Nephron (organoid): ENCODE measurements around the gene CUL9.

ENCODE experiments used
- H3K27ac Mint-ChIP-seq, 3 experiments: 2 replicates each; pipeline ENCODE4 v1.8.0; 2020; ENCODE audit warnings: mixed read lengths in 3 of 3, mild to moderate bottlenecking in 2 of 3, moderate library complexity in 1 of 3
- H3K27me3 Mint-ChIP-seq: 2 replicates; pipeline ENCODE4 v1.8.0; 2021; ENCODE audit warnings: low read depth, mild to moderate bottlenecking, moderate library complexity, mixed read lengths
- H3K36me3 Mint-ChIP-seq: 2 replicates; pipeline ENCODE4 v1.8.0; 2020; ENCODE audit warnings: low read depth, mixed read lengths
- H3K4me1 Mint-ChIP-seq: 2 replicates; pipeline ENCODE4 v1.8.0; 2020; ENCODE audit warnings: mixed read lengths
- H3K4me3 Mint-ChIP-seq, 3 experiments: 2 replicates each; pipeline ENCODE4 v1.8.0; 2020; ENCODE audit warnings: mild to moderate bottlenecking in 3 of 3, mixed read lengths in 3 of 3, moderate library complexity in 2 of 3
- H3K9me3 Mint-ChIP-seq: 2 replicates; pipeline ENCODE4 v1.8.0; 2020; ENCODE audit warnings: mixed read lengths
- TF ChIP-seq, protein P1 (sequence below), 3 experiments: fragments of 200-600 bp; sonication (generic); IDR thresholded peaks; one replicate each; pipeline ENCODE4 v1.5.0; 2021; ENCODE audit warnings: antibody characterized with exemption in 3 of 3; ENCODE audit not compliant: unreplicated experiment in 3 of 3

The CUL9 gene

DNA sequence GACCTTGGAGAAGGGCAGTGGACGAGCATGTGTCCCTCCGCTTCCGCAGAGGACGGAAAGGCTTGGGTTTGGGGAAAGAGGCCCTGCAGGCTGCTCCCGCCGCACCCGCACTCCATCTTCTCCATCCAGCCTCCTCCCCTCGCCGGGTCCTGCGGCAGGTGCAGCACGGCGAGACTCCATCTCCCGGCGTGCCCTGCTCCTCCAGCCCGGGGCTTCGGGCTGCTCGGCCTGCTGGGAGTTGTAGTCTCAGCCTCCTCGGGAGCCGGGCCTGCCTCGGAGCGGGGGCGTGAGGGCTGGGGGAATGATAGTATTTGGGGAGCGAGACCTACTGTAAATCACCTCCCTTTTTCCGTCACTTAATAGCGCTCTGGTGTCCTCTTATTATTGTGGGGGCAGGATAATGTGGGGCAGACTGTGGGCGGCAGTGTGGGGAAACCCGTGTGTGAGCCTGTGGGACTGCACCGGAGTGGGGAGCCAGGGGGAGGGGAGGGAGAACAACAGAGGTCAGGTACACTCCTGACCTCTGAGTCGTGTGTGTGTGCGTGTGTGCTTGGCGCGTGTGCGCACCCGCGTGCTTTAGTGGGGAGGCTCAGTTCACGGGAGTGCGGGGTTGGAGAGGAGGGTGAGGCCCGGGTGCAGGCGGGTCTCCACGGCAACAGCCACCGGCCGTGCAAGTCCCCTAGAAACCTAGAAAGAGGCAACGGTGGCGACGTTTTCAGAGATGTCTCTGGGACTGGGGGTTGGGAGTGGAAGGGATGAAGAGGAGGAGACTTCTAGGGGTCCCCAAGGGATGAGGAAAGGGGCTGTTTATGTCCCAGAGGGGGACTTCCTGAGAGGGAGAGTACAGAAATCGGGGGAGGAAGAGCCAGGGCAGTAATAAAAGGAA is 65.4 kb downstream of the CUL9 start:
- H3K27me3 Mint-ChIP-seq: peaks cover 21% of the 10 kb centered on the region
- peak overlapping the region; percentile 80 to 88 (median 86) for H3K4me3 Mint-ChIP-seq
- no peaks in the 10 kb centered on the region for H3K36me3 Mint-ChIP-seq
- H3K9me3 Mint-ChIP-seq: no peaks in the 10 kb centered on the region
- peak overlapping the region; percentile 32 to 79 (median 41) for H3K27ac Mint-ChIP-seq
- peaks cover 25% of the 10 kb centered on the region for H3K4me1 Mint-ChIP-seq
- TF ChIP-seq, protein P1, sequence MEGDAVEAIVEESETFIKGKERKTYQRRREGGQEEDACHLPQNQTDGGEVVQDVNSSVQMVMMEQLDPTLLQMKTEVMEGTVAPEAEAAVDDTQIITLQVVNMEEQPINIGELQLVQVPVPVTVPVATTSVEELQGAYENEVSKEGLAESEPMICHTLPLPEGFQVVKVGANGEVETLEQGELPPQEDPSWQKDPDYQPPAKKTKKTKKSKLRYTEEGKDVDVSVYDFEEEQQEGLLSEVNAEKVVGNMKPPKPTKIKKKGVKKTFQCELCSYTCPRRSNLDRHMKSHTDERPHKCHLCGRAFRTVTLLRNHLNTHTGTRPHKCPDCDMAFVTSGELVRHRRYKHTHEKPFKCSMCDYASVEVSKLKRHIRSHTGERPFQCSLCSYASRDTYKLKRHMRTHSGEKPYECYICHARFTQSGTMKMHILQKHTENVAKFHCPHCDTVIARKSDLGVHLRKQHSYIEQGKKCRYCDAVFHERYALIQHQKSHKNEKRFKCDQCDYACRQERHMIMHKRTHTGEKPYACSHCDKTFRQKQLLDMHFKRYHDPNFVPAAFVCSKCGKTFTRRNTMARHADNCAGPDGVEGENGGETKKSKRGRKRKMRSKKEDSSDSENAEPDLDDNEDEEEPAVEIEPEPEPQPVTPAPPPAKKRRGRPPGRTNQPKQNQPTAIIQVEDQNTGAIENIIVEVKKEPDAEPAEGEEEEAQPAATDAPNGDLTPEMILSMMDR (IDR thresholded peaks at IDR 0.05; ENCODE audit: unreplicated experiment in 3 of 3): no peak

DNA sequence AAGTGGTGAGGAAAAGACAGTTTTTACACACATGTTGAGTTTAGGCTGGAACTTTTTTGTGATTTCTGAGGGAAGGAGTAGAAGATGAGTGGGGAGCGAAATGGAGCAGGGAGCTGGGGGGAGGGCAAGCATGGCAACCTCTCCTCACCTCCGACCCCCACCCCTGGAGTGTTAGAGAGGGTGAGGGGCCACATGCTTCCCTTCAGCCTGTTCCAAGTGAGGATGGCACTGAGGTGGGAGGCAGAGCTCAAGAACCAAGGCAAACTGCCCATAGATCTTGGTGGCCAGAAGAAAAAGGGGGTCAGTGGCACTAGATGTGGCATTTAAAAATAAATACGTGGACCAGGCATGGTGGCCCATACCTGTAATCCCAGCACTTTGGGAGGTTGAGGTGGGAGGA is 66.1 kb downstream of the CUL9 start:
- TF ChIP-seq, protein P1 (IDR thresholded peaks at IDR 0.05; ENCODE audit: unreplicated experiment in 3 of 3): no peak
- Mint-ChIP-seq H3K27ac (peak overlapping the region in 2 of 3 experiments; percentile 32 to 41), H3K9me3 (no peaks in the 10 kb centered on the region), H3K27me3 (peaks cover 24% of the 10 kb centered on the region), H3K4me1 (peaks cover 25% of the 10 kb centered on the region), H3K36me3 (no peaks in the 10 kb centered on the region), H3K4me3 (peak overlapping the region; percentile 80 to 88 (median 86))

DNA sequence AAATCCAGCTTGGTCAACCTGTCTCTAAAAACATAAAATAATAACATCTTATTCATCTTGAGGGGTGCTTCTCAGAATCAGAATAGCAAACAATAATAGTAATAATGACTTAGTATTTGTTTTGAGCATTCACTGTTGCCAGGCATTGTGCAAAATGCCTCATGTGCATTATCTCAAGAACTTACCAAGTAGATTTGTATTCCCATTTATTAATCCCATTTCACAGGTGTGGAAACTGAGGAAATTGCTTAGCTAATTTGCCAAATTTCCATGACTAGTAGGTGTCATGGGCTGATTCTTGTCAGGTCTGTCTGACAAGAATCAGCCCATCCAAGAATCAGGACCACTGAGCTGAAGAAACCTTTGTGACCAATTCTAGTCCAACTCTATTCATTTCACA is 66.8 kb downstream of the CUL9 start:
- TF ChIP-seq, protein P1 (IDR thresholded peaks at IDR 0.05; ENCODE audit: unreplicated experiment in 3 of 3): no peak

DNA sequence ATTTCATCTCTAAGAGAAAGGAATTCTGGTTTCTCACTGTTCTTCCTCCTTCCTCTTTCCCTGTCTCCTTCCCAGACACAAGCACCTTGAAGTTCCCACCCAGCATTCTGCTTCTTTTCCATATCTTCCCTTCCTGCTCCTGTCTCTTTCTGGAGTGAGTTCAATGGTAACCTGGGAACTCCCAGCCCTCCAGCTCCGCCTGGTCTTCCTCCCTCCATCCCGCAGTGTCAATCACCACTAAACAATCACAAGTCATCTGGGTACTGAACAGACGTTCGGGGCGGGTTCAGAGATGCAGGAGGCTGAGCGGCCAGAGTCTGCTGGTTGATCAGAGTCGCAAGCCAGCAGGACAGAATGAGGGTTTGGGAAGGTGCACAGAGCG is 69.0 kb downstream of the CUL9 start:
- H3K36me3 Mint-ChIP-seq: no peaks in the 10 kb centered on the region
- H3K9me3 Mint-ChIP-seq: no peaks in the 10 kb centered on the region
- peaks cover 25% of the 10 kb centered on the region for H3K4me1 Mint-ChIP-seq
- H3K27ac Mint-ChIP-seq: peak overlapping the region in 2 of 3 experiments; percentile 13 to 56
- peak overlapping the region; percentile 11 to 47 (median 13) for H3K4me3 Mint-ChIP-seq
- H3K27me3 Mint-ChIP-seq: peaks cover 34% of the 10 kb centered on the region
- TF ChIP-seq, protein P1 (IDR thresholded peaks at IDR 0.05; ENCODE audit: unreplicated experiment in 3 of 3): no peak

More for the DNA sequence above, 66.8 kb downstream of the CUL9 start:
- no peaks in the 10 kb centered on the region for H3K36me3 Mint-ChIP-seq
- no peak overlapping the region for H3K27ac Mint-ChIP-seq
- peaks cover 26% of the 10 kb centered on the region for H3K27me3 Mint-ChIP-seq
- H3K4me1 Mint-ChIP-seq: peaks cover 25% of the 10 kb centered on the region
- no peak overlapping the region for H3K4me3 Mint-ChIP-seq
- no peaks in the 10 kb centered on the region for H3K9me3 Mint-ChIP-seq

DNA sequence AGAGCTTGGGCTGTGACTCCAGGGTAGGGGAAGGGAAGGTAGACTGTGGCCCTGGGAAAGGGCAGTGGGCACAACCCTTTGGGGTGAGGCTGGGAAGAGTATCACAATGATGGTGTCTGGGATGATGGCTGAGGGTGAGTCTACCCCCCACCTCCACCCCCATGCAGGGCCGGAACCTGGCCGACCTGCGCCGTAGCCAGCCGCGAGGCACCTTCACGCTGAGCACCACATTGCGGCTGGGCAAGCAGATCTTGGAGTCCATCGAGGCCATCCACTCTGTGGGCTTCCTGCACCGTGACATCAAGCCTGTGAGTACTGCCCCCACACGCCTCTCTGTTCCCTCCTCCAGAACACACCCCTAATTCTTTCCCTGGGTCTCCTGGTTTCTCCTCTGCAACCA is 71.4 kb downstream of the CUL9 start:
- TF ChIP-seq, protein P1 (IDR thresholded peaks at IDR 0.05; ENCODE audit: unreplicated experiment in 3 of 3): no peak
- H3K9me3 Mint-ChIP-seq: no peaks in the 10 kb centered on the region
- peaks cover 39% of the 10 kb centered on the region for H3K27me3 Mint-ChIP-seq
- H3K36me3 Mint-ChIP-seq: no peaks in the 10 kb centered on the region
- H3K27ac Mint-ChIP-seq: no peak overlapping the region
- no peak overlapping the region for H3K4me3 Mint-ChIP-seq
- H3K4me1 Mint-ChIP-seq: peaks cover 21% of the 10 kb centered on the region
